CD14-positive monocyte (primary cell): ENCODE results near the gene NEUROD2. TPM values are rescaled to one million over a fixed set of nuclear protein-coding genes. Genes with fewer than 3 reads are reported as not detected.

Experiments
- DNase-seq, 3 donors: peaks; one replicate each; pipeline ENCODE4 v3.0.0-alpha.2; 2011 to 2022
- H2AFZ ChIP-seq: 2 replicates; pipeline ENCODE4 v1.6.0; 2012; ENCODE audit warnings: mild to moderate bottlenecking, low read depth, low read length, inconsistent platforms; ENCODE audit not compliant: insufficient read depth, poor library complexity, severe bottlenecking
- H3K27ac ChIP-seq, 2 donors: 1 replicate in 1 of 2; 2 replicates in 1 of 2; pipeline ENCODE4 v1.5.1; 2012 to 2013; ENCODE audit warnings: low read length in 2 of 2, control low read depth in 1 of 2, inconsistent platforms in 1 of 2, low read depth in 1 of 2, mild to moderate bottlenecking in 1 of 2
- H3K27me3 ChIP-seq, 2 donors: one replicate each; pipeline versions ENCODE4 v1.6.0 to v1.6.1; 2011 to 2013; ENCODE audit warnings: low read length in 2 of 2; ENCODE audit not compliant: control insufficient read depth in 2 of 2, insufficient read depth in 2 of 2
- H3K36me3 ChIP-seq, 2 donors: replicated peaks in 1 of 2; 1 replicate in 1 of 2; 2 replicates in 1 of 2; pipeline versions ENCODE4 v1.5.1 to v1.6.1; 2012 to 2013; ENCODE audit warnings: low read length in 2 of 2, control low read depth in 1 of 2, inconsistent platforms in 1 of 2, mild to moderate bottlenecking in 1 of 2; ENCODE audit not compliant: insufficient read depth in 2 of 2, control insufficient read depth in 1 of 2
- H3K4me1 ChIP-seq, 2 donors: 1 replicate in 1 of 2; 2 replicates in 1 of 2; pipeline versions ENCODE4 v1.5.1 to v1.6.1; 2012 to 2013; ENCODE audit warnings: low read length in 2 of 2, control low read depth in 1 of 2, inconsistent platforms in 1 of 2, mild to moderate bottlenecking in 1 of 2, moderate library complexity in 1 of 2; ENCODE audit not compliant: insufficient read depth in 2 of 2, control insufficient read depth in 1 of 2
- H3K4me2 ChIP-seq: replicated peaks from 2 replicates; pipeline ENCODE3; 2012; ENCODE audit warnings: low read length, moderate library complexity, mild to moderate bottlenecking; ENCODE audit not compliant: poor library complexity, severe bottlenecking; ENCODE audit errors: extremely low read depth
- H3K4me3 ChIP-seq, 3 experiments: fragments of 200-600 bp in 1 of 3; sonication (generic) in 1 of 3; replicated peaks in 1 of 3; 1 replicate in 2 of 3; 2 replicates in 1 of 3; pipeline ENCODE4 v1.5.1; 2011 to 2013; ENCODE audit warnings: low read length in 3 of 3, mild to moderate bottlenecking in 3 of 3, control low read depth in 2 of 3, low read depth in 2 of 3, inconsistent platforms in 1 of 3, moderate library complexity in 1 of 3
- H3K79me2 ChIP-seq: 2 replicates; pipeline ENCODE4 v1.6.0; 2012; ENCODE audit warnings: mild to moderate bottlenecking, control low read depth, inconsistent platforms, low read length, moderate library complexity; ENCODE audit not compliant: insufficient read depth
- H3K9ac ChIP-seq: 2 replicates; pipeline ENCODE4 v1.6.0; 2017; ENCODE audit warnings: low read length, mild to moderate bottlenecking; ENCODE audit not compliant: insufficient read depth, poor library complexity, severe bottlenecking
- H3K9me3 ChIP-seq, 2 donors: replicated peaks in 1 of 2; 1 replicate in 1 of 2; 2 replicates in 1 of 2; pipeline versions ENCODE4 v1.5.1 to v1.6.1; 2012 to 2013; ENCODE audit warnings: low read length in 2 of 2, control low read depth in 1 of 2; ENCODE audit not compliant: control insufficient read depth in 1 of 2, insufficient read depth in 1 of 2
- H4K20me1 ChIP-seq: 2 replicates; pipeline ENCODE4 v1.6.0; 2012; ENCODE audit warnings: mild to moderate bottlenecking, low read length, control low read depth, moderate library complexity; ENCODE audit not compliant: insufficient read depth
- H3K27ac Mint-ChIP-seq, 7 donors: one replicate each; pipeline ENCODE4 v1.8.0; 2020; ENCODE audit warnings: mild to moderate bottlenecking in 7 of 7, mixed read lengths in 7 of 7, moderate library complexity in 6 of 7, inconsistent platforms in 2 of 7
- H3K27me3 Mint-ChIP-seq, 3 donors: one replicate each; pipeline ENCODE4 v1.8.0; 2021 to 2022; ENCODE audit warnings: low read depth in 3 of 3, mild to moderate bottlenecking in 3 of 3, mixed read lengths in 3 of 3, moderate library complexity in 3 of 3, inconsistent platforms in 1 of 3
- H3K36me3 Mint-ChIP-seq, 2 donors: one replicate each; pipeline ENCODE4 v1.8.0; 2020; ENCODE audit warnings: mixed read lengths in 2 of 2, inconsistent platforms in 1 of 2, mild to moderate bottlenecking in 1 of 2
- H3K4me1 Mint-ChIP-seq: one replicate; pipeline ENCODE4 v1.8.0; 2020; ENCODE audit warnings: mild to moderate bottlenecking, mixed read lengths
- H3K4me3 Mint-ChIP-seq, 2 donors: one replicate each; pipeline ENCODE4 v1.8.0; 2020; ENCODE audit warnings: mild to moderate bottlenecking in 2 of 2, mixed read lengths in 2 of 2, moderate library complexity in 1 of 2
- H3K9me3 Mint-ChIP-seq, 7 donors: one replicate each; pipeline ENCODE4 v1.8.0; 2020 to 2022; ENCODE audit warnings: mixed read lengths in 7 of 7, mild to moderate bottlenecking in 6 of 7, moderate library complexity in 6 of 7, inconsistent platforms in 2 of 7
- WGBS: methylation state at CpG from one replicate; pipeline ENCODE4 v1.1.5; 2013; ENCODE audit warnings: missing lambda C conversion rate; ENCODE audit not compliant: insufficient coverage; 5-methylcytosine and 5-hydroxymethylcytosine counted together
- intact Hi-C, 2 donors: fragments of 100-400 bp; cut with micrococcal nuclease; formaldehyde crosslinking; loops; one replicate each; pipeline versions ENCODE4 v1.15.0 to v1.15.1; 2023
- polyA plus RNA-seq, 3 donors: library from polyadenylated mRNA; depleted of rRNA in 1 of 3; unstranded in 2 of 3; stranded (reverse) in 1 of 3; fragments of 300-500 nt in 2 of 3; fragments of >200 nt in 1 of 3; fragmentation: Illumina TruSeq in 2 of 3; gene quantifications; 1 replicate in 2 of 3; 2 replicates in 1 of 3; pipeline ENCODE4 v1.2.3, GENCODE V29; 2012 to 2021
- TF ChIP-seq, protein P1 (sequence below): fragments of 200-600 bp; IDR thresholded peaks from one replicate; pipeline ENCODE4 v1.8.0; 2022; ENCODE audit warnings: antibody characterized with exemption, mild to moderate bottlenecking

Gene NEUROD2
- polyA plus RNA-seq, 3 donors, result not detected

DNA sequence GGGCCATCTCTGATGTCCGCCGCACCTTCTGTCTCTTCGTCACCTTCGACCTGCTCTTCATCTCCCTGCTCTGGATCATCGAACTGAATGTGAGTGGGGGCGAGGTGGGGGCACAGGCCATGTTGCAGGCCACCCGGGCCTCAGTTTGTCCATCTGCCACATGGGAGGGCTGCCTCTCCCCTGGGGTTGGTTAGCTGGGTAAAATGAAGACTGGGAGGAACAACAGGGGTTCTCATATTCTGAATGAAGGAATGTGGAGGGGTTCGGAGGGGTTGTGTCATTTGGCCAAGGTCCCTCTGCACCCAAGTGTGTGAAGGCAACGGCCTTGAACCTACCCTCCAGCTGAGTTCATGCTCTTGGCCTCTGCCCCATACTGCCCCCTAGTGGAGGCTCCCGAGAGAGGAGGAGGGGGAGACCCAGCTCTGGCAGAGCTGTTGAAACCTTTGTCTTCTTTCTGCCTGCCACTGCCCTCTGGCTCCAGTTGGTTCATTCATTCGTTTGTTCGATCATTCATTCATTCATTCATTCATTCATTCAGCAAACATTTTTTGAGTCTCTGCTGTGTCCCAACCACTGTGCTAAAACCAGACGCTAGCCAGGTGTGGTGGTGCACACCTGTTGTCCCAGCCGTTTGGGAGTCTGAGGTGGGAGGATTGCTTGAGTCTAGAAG is 46.1 kb upstream of the NEUROD2 start:
- H3K4me3 ChIP-seq, result no peak overlapping the region
- peak; percentile 53 to 62 (median 58) for DNase-seq
- H3K27ac ChIP-seq, result no peak overlapping the region
- Mint-ChIP-seq H3K27me3 (peaks cover 0 to 3% (median 1%) of the 10 kb centered on the region in 3 donors), H3K36me3 (peaks cover 44 to 65% of the 10 kb centered on the region in 2 donors), H3K9me3 (no peaks in the 10 kb centered on the region), H3K4me3 (no peak overlapping the region), H3K27ac (peak overlapping the region in 2 of 7 donors; percentile 68 to 89), H3K4me1 (peaks cover 24% of the 10 kb centered on the region)
- no peaks in the 10 kb centered on the region for H3K9me3 ChIP-seq
- H2AFZ ChIP-seq, result no peak overlapping the region
- 81% methylated on average over 10 of the region's 14 CpGs for WGBS
- peaks cover 31 to 54% of the 10 kb centered on the region in 2 donors for H3K36me3 ChIP-seq
- H3K4me2 ChIP-seq, result no peak overlapping the region
- H3K9ac ChIP-seq, result no peak overlapping the region
- intact Hi-C loops, result loop anchor here in 1 of 2 donors (2.0 kb wide), 1 partner anchor 31 kb away; no protein-coding TSS in a partner anchor
- peaks cover 3 to 7% of the 10 kb centered on the region in 2 donors for H3K4me1 ChIP-seq
- peaks cover 22% of the 10 kb centered on the region for H3K79me2 ChIP-seq
- TF ChIP-seq, protein P1, sequence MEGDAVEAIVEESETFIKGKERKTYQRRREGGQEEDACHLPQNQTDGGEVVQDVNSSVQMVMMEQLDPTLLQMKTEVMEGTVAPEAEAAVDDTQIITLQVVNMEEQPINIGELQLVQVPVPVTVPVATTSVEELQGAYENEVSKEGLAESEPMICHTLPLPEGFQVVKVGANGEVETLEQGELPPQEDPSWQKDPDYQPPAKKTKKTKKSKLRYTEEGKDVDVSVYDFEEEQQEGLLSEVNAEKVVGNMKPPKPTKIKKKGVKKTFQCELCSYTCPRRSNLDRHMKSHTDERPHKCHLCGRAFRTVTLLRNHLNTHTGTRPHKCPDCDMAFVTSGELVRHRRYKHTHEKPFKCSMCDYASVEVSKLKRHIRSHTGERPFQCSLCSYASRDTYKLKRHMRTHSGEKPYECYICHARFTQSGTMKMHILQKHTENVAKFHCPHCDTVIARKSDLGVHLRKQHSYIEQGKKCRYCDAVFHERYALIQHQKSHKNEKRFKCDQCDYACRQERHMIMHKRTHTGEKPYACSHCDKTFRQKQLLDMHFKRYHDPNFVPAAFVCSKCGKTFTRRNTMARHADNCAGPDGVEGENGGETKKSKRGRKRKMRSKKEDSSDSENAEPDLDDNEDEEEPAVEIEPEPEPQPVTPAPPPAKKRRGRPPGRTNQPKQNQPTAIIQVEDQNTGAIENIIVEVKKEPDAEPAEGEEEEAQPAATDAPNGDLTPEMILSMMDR, result peak; percentile 95
- H3K27me3 ChIP-seq, result no peaks in the 10 kb centered on the region
- H4K20me1 ChIP-seq, result peaks cover 93% of the 10 kb centered on the region

GRCh38 chr17:39653316-39653661 is 45.6 kb upstream of the NEUROD2 start:
- intact Hi-C loops, result no loop called here
- 94% methylated on average over 12 of the region's 12 CpGs for WGBS
- no peak overlapping the region for H3K4me3 Mint-ChIP-seq

More at GRCh38 chr17:39653316-39653661, 45.6 kb upstream of the NEUROD2 start:
- Histone ChIP-seq H4K20me1 (peaks cover 93% of the 10 kb centered on the region), H3K79me2 (peaks cover 27% of the 10 kb centered on the region), H3K36me3 (peaks cover 28 to 50% of the 10 kb centered on the region in 2 donors), H3K4me3 (no peak overlapping the region), H3K4me1 (peaks cover 0 to 2% of the 10 kb centered on the region in 2 donors), H2AFZ (no peak overlapping the region), H3K4me2 (no peak overlapping the region), H3K9ac (no peak overlapping the region), H3K27me3 (no peaks in the 10 kb centered on the region), H3K27ac (no peak overlapping the region), H3K9me3 (no peaks in the 10 kb centered on the region)
- TF ChIP-seq, protein P1, result no peak
- Mint-ChIP-seq H3K27ac (no peak overlapping the region), H3K4me1 (peaks cover 23% of the 10 kb centered on the region), H3K9me3 (no peaks in the 10 kb centered on the region), H3K36me3 (peaks cover 46 to 63% of the 10 kb centered on the region in 2 donors), H3K27me3 (peaks cover 0 to 3% (median 1%) of the 10 kb centered on the region in 3 donors)
- DNase-seq, result no peak
